ENCODE measurements around the gene UGT1A9.
"Not testable (repeated sequence)": the region's sequence is repeated elsewhere in the genome, so short reads cannot be mapped to it uniquely, and the experiment has no call there.

The UGT1A9 gene

GRCh38 chr2:233681521-233682099 is 9.9 kb downstream of the UGT1A9 start, which contains the start of gene UGT1A7:
Gene UGT1A7, plus strand, starts transcription at chr2:233681901. Its CDS starts 37 bp downstream, at chr2:233681938.
- DNase-seq, result no peak

GRCh38 chr2:233684640-233685039 is 12.9 kb downstream of the UGT1A9 start:
- no peak for DNase-seq

DNA sequence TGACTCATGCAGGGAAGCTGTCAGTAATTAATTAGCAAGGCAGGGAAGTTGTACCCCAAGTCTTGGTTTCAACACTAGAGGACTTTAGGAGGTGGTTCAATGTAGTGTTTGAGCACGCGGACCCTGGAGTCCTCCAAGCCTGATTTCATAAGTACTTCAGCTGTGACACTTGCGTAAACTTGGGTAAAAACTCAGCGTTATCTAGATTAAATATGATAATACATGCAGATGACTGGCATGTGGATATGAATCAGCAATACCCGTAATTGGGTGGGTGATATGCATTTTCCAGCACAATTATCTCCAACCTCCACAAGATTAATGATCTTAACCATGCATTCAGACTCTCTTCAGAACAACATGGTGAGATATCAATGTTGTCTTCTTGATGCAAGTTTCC is 15.2 kb downstream of the UGT1A9 start:
- DNase-seq, result no peak

DNA sequence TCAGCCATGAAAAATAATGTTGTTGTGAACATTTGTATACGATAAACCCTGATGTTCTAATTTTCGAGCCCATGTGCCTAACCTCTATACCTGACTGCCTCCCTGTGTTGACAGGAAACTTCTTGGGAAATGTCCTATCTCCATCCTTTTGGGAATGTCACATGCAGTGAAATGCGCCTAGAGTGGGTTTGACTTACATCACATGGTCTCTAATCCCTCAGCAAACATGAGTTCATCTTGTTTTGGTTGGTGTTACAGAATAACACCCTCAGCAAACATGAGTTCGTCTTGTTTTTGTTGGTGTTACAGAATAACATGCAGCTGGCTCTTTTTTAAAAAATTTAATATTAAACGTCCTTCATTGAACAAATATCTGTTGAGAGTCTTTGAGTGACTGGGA is 16.6 kb downstream of the UGT1A9 start:
- no peak for DNase-seq

DNA sequence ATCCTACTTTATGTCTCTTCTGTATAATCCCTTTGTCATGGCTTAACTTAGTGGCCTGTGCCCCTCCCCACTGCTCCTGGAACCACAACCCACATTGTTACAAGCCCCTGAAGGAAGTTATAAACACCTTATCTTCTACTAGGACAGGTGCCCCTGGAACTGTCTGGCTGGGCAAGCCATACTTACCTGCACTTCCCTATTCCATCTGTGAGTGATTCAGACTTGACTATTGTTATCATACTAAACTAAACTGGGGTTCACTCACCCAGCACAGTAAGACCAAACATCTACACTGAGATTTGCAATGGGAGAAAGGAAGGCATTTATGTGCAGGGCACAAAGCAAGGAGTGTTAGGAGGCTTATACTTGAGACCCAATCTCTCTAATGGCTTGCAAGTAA is 17.3 kb downstream of the UGT1A9 start:
- no peak for DNase-seq

GRCh38 chr2:233689501-233689900 is 17.8 kb downstream of the UGT1A9 start:
- no peak for DNase-seq

GRCh38 chr2:233690444-233690843 is 18.7 kb downstream of the UGT1A9 start:
- DNase-seq, result no peak

- no peak for DNase-seq
Observed at GRCh38 chr2:233691443-233692433, 20.0 kb downstream of the UGT1A9 start.

- DNase-seq, result no peak
Observed at GRCh38 chr2:233692648-233693047, 20.9 kb downstream of the UGT1A9 start, which contains the start of gene UGT1A6. Gene UGT1A6, plus strand, starts transcription at chr2:233692890. Its CDS starts 115 bp downstream, at chr2:233693005.

GRCh38 chr2:233693963-233694362 is 22.3 kb downstream of the UGT1A9 start:
- no peak for DNase-seq

- no peak for DNase-seq
Observed at GRCh38 chr2:233698740-233699139, 27.0 kb downstream of the UGT1A9 start.

- DNase-seq, result no peak
Observed at GRCh38 chr2:233699424-233700027, 27.8 kb downstream of the UGT1A9 start.

DNA sequence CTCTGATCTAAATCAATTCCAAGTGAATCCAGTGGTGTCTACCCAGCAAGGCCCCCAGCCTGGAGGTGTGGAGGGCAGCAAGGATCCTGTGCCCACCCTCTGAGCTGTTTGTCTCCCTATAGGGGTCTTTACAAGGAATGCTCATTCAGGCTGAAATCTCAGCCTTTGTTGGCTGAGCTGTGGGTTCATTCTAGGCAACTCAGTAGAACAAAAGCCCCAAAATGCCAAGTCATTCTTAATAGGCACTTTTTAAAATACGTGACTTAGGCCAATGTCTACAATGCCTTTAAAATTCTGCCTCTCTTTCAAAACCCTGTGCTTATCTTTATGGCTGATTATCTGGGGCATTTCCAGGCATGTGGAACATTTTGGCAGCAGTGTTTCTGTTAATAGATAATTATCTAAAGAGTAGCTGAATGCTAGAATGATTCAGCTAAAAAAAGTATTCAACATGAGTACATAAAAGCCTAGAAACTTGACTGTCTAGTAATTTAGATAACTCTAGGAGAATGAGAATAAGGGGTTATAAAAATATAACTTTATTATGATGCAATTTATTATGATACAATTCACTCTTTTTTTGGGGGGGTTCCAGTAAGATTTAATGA is 28.4 kb downstream of the UGT1A9 start:
- no peak for DNase-seq

GRCh38 chr2:233700842-233701241 is 29.1 kb downstream of the UGT1A9 start:
- not testable (repeated sequence) for DNase-seq

GRCh38 chr2:233702238-233702637 is 30.5 kb downstream of the UGT1A9 start:
- no peak for DNase-seq

- no peak for DNase-seq
Observed at GRCh38 chr2:233705911-233706506, 34.3 kb downstream of the UGT1A9 start.

DNA sequence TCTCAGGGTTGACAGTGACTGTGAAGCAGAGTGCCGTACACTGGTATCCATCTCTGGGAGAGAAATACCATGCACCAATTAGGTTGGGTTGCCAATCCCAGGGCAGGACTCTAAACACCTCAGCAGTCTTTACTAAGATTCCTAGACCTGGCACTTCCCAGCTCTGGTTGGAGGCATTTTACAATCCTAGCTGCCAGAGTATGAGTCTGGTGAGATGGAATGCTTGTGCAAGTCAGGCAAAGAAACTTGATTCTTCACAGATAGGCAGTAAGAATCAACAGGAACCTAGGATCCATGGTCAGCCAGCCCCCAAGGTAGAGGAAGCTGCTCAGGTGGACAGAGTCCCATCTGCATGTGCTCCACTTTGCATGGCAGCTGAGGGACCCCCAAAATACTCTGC is 35.0 kb downstream of the UGT1A9 start:
- no peak for DNase-seq

GRCh38 chr2:233707940-233708644 is 36.4 kb downstream of the UGT1A9 start:
- no peak for DNase-seq

DNA sequence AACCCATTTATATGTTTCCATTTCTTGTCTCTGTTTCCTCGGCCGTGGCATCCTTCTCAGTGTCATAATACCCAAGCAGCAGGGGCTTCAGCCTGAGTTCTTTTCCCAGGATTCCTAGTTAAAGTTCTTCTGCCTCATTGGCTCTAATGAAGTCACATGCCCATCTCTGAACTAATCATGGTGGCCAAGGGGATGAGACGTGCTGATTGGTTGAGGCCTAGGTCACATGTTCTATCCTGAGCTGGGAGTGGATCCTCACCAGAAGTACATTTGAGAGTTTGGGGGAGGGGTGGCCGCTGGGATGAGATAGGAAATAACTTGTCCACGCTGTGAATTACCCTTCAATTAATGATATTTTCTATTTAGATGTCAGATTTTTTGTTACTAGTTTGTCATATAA is 37.2 kb downstream of the UGT1A9 start:
- DNase-seq, result no peak

GRCh38 chr2:233711312-233712008 is 39.8 kb downstream of the UGT1A9 start:
- peak; percentile 45 for DNase-seq

DNA sequence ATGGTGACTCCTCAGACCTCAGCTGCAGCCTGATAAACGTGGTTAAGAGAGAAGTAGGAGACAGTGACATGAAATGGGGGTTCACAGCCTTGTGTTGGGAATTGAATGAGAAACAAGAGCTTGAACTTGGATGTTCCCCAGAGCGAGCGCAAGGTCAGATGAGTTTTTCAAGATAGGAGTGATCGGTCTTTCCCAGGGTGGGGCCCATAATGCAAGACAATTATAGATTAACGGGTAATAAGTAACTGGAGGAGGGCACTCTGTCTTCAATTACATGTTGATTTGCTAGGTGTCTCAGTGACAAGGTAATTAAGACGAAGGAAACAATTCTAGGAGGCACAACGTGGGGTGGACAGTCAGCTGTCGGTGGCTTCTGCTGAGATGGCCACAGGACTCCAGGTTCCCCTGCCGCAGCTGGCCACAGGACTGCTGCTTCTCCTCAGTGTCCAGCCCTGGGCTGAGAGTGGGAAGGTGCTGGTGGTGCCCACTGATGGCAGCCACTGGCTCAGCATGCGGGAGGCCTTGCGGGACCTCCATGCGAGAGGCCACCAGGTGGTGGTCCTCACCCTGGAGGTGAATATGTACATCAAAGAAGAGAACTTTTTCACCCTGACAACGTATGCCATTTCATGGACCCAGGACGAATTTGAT is 41.0 kb downstream of the UGT1A9 start, which contains the start of gene UGT1A5:
UGT1A5 (plus strand) TSS at position 297 of the 651 bp plus-strand sequence; CDS start at position 382, 85 bp downstream.
- DNase-seq, result no peak
